Activated CD4-positive, alpha-beta T cell treated with anti-CD3 and anti-CD28 coated beads, Interleukin-2, amount 50 U/mL, for 24 hours (primary cell): Measurements from ENCODE around the gene MRGPRD.
"Not testable (repeated sequence)": the region's sequence is repeated elsewhere in the genome, so short reads cannot be mapped to it uniquely, and the experiment has no call there.

Experiments
- DNase-seq, 2 donors: peaks; one replicate each; pipeline ENCODE4 v3.0.0-alpha.2; 2020; ENCODE audit warnings: low read depth in 1 of 2, low spot score in 1 of 2

MRGPRD gene

DNA sequence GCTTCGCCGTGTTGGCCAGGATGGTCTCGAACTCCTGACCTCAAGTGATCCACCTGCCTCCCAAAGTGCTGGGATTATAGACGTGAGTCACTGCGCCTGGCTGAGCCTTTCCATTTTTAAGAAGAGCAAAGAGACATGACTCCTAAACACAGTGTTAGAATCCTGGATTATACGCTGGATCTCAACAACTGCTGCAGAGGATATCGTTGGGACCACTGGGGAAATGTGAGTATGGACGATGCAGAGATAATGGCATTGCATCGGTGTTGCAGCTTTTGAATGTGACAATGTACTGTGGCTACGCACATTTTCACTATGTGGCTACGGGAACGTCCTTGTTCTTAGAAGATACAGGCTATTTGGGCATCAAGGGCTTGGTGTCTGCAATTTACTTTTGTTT lies 26.0 kb upstream of the MRGPRD start:
- DNase-seq, result no peak

DNA sequence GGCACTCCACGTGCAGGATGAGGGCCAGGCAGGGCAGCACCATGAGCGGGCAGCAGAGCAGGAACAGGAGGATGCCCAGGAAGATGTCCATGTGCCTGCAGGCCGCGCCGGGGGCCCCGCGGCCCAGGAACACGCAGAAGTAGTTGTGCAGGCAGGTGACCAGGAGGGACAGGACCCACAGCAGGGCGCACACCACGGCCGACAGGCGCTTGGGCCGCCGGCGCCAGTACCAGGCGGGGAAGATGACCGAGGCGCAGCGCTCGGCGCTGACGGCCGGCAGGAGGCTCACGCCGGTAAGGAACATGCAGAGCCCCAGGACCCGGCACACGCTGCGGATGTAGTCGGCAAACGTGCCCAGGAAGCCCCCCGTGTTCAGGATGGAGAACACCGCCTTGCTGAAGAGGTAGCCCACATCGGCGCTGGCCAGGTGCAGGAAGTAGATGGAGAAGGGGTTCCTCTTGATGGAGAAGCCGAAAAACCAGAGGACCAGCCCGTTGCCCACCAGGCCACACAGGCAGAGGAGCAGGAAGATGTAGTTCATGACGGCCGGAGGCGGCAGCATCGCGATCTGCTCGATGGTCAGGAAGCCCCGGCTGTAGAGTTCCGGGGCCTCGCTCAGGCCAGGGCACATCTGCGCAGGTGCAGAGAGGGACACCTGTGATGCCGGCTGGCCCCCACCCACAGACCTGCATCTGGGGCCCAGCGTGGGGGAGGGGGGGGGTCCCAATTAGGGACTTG lies 25.0 kb upstream of the MRGPRD start:
- no peak for DNase-seq

DNA sequence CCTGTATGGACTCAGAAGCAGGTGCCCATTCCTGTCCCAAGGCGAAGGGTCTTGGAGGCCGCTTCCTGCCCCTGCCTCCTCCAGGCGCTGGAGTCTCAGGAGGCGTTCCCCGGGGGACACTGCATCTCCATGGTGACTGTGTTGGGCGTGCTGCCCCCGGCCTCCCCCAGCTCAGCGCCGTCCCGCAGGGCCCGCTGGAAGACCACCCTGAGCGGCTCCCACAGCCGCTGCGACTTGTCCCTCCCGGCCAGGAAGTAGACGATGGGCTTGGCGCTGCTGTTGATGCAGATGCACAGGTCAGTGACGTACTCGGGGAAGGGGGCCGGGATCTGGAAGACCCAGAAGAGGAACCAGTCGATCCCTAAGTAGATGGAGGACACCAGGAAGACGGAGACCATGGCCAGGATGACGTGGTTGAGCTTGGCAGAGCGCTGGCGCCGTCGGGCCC lies 24.4 kb upstream of the MRGPRD start:
- DNase-seq, result no peak

DNA sequence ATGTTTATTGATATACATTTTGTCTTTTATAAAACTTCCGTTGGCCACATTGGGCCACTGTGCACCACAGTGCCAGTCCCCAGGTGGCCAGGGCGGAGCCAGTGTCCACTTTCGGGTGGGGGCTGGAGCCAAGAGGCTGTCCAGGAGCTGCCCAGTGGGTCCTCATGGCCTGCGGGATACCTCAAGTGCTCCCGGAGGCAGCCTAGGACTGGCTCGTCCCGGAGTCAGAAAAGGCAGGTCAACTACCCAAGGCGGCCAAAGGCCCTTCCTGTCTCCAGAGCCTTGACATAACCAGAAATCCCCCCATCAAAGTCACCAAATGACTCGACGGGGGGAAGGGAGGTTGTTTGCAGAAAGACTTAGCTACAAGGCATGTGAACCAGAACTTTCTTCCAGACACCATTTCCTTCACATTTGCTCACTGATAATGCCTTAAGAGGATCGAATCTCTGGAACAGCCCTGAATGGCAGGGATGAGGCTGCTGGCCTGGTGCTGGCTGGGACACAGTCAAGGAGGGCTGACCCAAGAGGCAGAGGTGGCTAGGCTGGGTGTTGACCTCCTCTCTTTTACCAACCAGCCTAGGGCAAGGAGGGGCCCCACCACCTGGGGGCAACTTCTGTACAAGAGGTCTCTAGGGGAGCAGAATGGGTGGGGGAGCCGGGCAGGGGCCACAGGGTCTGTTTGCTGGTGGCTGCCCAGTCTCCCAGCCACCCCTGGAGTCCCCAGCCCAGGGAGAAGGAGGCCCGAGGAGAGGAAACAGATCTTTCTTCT lies 23.8 kb upstream of the MRGPRD start:
- no peak for DNase-seq

DNA sequence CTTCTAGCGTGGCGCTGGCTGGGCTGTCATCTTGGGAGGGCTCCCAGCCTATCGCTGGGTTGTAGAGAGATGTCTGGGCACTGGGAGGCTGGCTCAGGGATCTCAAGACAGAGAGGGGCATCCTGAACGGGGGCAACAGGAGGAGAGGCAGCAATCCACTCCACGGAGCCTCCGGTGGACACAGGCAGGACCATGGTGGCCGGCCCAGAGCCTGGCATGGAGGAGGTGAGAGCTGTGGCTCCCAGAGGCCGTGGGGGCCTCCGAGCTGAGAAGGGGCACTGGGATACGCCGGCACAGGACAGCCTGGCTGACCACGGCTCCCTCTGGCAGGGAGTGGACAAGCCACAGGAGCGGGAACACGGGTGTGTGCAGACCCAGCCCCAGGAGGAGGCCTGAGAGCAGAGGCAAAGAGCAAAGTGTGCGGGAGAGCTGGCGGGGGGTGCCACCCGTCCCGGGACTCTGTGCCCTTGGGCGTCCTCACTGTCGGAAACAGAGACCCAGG lies 23.1 kb upstream of the MRGPRD start:
- DNase-seq, result no peak

DNA sequence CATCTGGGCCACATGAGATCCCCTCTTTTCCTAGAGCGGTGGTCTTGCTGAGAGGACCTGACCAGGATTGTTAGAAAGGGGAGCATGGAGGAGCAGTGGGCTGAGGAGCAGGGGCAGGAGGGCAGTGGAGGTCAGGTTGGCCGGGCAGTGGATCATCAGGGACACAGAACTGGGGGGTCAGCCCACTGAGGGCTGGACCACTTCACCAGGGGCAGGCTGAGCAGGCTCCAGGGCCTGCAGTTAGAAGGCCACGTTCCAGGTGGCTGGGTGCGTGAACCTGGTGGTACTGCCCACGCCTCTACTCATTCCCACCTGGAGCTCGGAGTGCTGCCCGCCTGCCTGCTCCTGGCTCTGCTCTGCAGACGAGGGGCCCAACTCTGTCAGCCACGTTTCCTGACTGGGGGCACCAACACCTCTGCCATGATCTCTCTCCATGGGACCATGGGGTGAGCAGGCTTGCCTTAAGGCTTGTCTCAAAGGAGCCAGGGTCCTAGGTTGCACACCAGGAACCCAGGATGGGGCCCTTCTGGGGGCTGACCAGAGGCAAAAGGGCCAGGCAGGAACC lies 22.6 kb upstream of the MRGPRD start:
- DNase-seq, result no peak

DNA sequence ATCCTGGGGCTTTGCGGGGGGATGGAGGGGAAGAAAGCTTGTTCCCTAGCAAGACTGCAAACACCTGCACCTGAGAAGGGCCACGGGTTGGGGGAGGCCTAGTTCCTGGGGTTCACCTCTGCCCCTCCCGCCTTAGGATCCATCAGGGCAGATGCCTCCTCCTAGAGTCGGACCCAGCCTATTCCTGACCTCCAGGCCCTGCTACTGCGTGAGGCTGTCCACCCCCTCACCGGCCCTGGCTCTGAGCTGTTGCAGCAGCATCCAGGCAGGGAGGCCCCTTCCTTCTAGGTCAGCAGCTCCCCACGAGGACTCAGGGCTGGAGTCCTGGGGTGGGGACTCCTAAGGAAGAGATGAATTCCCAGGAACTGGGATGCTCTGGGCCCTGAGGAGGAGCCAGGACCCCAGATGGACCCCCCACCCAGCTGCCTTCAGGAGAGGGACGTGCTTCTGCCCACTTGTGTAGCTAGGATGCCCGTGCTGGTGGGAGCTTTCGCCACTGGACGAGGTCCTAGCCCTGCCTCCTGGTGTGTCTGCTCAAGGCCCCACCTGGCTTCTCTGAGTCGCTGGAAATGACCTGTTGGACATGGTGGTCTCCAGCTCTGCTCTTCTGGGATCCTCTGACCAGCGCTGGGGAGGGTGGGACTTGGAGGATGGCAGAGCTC lies 21.9 kb upstream of the MRGPRD start:
- no peak for DNase-seq

DNA sequence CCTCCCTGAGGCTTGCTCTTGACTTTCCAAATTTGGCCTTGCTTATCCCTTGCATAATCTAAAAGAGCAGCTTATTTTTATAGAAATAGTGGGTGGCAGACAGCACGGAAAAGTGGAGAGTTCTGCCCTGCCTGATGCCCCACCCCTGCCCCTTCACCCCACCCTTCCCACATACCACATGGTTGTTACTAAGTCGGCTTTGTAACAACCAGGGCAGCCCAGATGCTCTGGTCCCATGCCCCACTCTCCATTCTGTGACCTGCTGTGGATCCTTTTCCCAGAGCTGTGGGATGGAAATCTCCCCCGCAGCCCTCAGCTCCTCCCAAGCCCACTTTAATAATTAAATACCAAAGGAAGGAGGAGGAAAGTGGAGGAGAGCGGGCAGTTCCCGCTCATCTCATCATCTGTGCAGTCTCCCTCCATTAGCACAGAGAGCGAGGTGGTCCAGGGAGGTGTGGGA lies 21.4 kb upstream of the MRGPRD start:
- DNase-seq, result no peak

DNA sequence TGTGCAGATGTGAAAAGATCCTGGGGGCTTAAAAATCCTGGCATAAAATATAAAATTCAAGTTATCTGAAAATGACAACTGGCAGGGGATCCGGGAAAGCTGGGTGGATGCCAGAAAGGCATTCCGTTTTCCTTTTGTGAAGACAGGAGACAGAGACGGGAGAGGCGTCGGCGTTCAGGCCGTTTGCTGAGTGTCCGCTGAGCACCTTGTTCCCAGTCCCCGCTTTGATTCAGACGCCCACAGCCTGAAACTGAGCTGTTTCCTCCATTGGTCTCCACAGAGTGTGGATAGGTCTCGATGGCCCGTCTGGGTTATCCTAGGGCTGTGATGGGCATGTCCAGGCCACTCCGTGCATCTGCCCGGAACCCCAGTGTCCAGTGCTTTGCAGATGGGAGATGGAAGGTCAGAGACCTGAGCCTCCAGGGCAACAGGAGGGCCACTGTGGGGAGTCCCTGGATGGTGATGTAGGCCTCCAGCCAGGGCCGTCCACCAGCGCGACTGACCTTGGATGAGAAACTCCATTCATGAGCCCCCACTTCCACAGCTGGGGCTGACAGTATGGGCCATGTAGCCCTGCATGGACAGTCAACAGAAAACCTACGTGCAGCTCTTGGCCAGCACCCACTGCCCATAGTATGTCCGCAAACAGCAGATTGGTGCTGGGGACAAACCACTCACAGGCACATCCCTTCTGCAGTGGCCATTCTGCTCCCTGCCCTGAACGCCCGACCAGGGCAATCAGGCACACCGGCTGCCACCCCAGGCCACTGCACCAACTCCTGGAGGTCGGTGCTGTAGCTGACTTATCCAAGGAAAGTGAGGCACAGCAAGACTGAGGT lies 20.7 kb upstream of the MRGPRD start:
- no peak for DNase-seq

DNA sequence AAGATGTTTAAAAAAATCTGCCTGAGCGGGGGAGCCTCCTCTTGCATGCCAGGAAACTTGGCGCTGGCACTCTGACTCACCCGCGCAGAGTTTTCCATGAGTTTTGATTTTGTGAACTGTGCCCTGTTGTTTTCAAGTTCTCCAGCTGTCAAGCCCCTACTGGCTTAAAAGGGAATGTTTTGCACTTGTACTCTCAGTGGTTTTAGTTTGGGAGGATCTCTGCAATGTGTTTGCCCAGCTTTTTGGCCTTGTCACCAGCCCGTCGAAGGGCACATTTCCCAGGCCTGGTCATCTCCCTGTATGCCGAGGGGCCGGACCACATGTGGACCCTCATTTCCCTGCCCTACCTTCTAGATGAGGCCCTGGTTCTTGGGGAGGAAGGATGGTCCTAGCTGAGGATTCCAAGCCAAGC lies 20.1 kb upstream of the MRGPRD start:
- DNase-seq, result no peak

DNA sequence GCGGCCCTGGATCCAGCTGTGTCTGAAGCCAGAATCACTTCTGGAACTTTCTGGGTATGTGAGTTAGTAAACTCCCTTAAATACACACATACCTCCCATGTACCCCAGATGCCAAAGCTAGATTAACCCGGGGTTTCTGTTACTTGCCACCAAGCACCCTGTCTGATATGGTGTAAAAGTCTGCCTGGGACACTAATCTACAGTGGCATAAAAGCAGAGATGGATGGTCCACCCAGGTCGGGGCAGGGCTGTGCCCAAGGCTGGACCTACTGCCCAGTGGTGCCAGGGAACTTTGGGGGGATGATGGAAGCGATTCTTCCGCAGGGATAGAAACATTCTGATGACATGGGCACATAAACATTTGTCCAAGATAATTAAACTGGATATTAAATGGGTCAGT lies 19.6 kb upstream of the MRGPRD start:
- DNase-seq, result no peak

DNA sequence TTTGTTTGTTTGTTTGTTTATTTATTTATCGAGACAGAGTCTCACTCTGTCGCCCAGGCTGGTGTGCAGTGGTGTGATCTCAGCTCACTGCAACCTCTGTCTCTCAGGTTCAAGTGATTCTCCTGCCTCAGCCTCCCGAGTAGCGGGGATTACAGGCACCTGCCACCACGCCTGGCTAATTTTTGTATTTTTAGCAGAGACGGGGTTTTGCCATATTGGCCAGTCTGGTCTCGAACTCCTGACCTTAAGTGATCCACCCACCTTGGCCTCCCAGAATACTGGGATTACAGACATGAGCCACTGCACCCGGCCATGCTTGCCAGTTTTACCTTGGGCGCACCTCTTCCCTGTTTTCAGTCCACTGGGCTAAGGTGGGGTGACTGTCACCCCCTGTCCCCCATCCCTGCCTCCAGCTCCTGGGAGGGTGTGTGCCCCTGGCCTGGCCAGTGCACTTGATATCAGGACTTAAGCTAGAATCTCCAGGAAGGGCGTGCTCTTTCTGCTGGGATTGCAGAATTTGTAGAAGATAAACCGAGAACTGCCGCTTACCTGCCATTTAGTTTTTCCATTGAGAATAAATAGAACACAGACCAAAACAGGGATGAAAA lies 19.1 kb upstream of the MRGPRD start:
- not testable (repeated sequence) for DNase-seq

DNA sequence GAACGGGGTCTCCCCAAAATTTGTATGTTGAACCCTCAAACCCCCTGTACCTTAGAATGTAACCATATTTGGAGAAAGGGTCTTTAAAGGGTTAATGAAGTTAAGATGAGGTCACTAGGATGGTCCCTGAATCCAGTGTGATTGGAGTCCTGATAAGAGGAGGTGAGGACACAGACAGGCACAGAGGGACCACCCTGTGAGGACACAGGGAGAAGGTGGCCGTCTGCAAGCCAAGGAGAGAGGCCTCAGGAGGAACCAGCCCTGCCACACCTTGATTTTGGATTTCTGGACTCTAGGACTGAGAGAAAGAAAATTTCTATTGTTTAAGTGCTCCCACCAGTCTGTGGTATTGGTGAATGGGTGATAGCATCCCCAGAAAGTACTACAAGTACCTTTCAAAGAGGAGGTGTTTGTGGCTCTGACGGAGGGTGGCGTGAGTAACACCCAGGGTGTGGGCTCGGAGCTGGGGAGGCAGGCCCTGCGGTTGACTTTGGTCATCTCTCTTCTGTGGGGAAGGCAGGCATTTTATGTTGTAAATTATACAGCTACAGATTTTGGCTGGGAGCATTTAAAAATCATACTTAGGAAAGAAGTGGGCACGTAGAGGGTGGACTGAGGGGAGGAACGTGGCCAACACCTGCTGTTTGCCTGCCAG lies 18.4 kb upstream of the MRGPRD start:
- no peak for DNase-seq

DNA sequence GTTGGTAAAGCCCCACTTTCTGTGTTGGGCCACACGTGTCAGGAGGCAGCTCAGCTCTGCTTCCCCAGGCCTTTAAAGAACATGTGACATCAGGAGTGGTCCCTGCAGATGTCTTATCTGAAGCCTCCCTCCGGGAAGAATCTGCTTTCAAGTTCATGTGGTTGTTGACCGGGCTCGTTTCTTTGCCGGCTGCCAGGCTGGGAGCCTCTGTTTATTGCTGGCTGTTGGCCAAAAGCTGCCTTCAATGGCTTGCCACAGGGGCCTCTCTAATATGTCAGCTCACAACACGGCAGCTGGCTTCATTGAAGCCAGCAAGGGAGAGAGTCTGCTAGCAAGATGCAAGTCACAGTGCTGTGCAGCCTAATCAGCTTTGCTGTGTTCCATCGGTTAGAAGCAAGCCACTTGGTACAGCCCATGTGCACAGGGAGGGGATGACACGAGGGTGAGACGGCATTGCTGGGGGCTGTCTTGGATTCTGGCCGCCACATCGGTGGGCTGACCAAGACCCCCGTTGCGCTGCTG lies 17.7 kb upstream of the MRGPRD start:
- DNase-seq, result no peak

DNA sequence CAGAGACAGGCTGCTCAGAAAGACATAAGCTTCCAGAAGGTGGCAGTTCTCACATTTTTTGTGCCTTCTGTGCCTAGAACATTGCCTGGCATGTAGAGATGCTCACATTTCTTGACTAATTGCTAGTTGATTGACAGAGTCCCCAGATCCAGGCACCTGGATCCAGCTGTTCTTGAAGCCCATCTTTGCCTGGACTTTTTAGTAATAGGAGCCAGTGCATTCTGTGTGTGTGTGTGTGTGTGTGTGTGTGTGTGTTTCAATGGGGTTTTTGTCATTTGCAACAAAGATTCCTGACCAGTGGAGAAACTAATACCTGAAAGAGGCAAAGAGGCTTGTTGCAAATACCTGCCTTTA lies 17.2 kb upstream of the MRGPRD start:
- no peak for DNase-seq

DNA sequence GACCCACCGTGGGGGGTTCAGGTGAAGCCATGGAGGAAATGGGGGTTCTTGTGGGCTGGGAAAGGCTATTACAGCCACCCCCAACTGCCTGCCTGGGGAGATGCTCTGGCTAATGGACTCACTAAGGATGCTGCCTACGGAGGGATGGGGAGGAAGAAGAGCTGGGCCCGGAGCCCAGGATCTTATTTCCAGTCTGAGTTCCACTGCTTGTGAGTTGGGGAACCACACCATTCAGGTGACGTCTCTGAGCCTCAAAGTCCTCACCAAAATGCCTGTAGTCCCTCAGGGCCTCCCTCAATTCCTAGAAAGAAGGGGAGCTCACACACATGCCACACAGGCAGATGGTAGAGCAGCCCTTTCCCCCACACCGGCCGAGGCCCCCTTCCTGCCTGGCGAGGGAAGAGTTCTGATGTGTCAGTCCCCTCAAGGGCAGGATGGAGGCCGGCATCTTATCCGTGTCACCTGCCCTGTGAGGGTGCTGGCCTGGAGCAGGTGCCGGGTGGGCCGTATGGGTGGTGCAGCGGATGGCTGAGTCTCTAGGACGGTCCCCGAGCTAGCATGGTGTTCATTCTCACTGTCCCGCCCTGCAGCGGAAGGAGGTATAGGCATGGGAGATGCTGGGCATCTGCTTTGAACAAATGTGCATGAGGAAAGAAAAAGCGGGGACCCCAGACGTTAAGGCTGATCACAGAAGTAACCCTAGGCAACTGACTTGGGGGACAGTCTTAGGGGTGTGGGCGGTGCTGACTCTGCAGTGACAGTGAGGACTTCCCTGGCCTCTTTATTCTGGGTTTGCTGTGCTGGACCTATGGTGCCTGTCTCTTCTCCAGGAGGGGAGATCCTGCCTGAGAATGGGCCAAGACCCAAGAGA lies 16.6 kb upstream of the MRGPRD start:
- DNase-seq, result no peak

DNA sequence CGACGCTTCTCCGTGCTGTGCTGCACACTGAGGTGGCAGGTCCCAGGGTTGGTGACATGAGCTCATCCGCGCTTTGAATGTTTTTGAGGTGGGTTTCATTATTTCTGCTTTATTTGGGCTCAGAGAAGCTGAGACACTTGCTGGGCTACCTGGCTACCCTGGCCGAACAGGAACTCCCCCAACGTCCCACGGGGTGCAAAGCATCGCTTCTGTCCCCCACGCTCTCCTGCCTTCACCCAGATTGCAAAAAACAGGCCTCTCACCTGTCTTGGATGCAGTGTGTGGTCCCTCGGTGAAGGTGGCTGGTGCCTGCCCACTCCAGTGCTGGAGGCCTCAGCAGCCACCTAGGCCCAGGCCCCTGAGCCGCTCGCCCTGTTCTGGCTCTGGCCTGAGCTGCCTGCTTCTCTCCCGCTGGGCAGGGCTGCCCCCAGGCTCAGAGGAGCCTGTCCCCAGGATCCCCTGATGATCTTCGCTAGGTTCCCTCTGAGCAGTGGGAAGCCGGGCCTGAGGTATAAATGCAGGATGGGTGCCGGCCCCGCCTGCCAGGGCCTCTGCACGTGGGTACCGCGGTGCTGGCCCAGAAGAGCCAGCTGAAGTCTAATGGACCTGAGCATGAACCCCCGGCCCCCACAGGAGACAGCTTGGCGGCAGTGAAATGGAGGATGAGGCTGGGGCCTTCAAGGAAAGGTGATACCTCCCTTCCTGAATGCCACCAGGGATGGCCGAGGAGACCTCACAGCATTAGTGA lies 15.8 kb upstream of the MRGPRD start:
- no peak for DNase-seq

DNA sequence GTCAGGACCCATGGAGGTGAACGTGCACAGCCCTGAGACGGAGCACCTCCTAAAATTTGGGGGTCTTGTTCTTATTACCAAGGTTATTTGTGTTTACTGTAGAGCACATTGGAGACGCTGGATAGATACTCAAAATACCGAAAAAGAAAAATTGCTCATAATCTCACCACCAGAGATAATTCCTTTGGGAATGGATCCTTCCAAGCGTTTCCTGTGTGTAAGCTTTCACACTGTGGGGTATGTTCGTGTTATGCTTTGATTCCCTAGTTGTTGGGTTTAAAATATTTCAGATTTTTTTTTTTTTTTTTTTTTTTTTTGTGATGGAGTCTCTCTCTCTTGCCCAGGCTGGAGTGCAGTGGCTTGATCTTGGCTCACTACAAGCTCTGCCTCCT lies 14.1 kb upstream of the MRGPRD start:
- no peak for DNase-seq
